ENCODE data around the gene CPN2.

Gene CPN2

GRCh38 chr3:194357681-194358080 is 6.6 kb upstream of the CPN2 start:
- H3K27me3 ChIP-seq (ENCODE audit: low read depth, low read length), result peaks cover 6% of the 10 kb centered on the region; the same call in 1 of the 2 replicates
- H3K9me3 ChIP-seq (ENCODE audit: insufficient read depth, low read length), result no peaks in the 10 kb centered on the region
- no peaks in the 10 kb centered on the region for H3K36me3 ChIP-seq (replicated peaks; ENCODE audit: low read depth, low read length)
- TF ChIP-seq CTCF (IDR thresholded peaks at IDR 0.05; ENCODE audit: low read depth, low read length) (no peak), EZH2phosphoT487 (IDR thresholded peaks at IDR 0.05; ENCODE audit: low read depth) (no peak)
- no peaks in the 10 kb centered on the region for H3K79me2 ChIP-seq (ENCODE audit: low read length)
- no peak overlapping the region for H3K9ac ChIP-seq (ENCODE audit: low read length)
- H4K20me1 ChIP-seq (ENCODE audit: insufficient read depth, low read length), result no peaks in the 10 kb centered on the region; the same call in 1 of the 2 replicates
- H3K27ac ChIP-seq (ENCODE audit: low read length), result no peak overlapping the region
- no peak overlapping the region for H2AFZ ChIP-seq (ENCODE audit: low read depth, low read length)
- H3K4me2 ChIP-seq (ENCODE audit: low read length), result no peak overlapping the region
- no peak overlapping the region for H3K4me3 ChIP-seq (ENCODE audit: low read length)
- no peaks in the 10 kb centered on the region for H3K4me1 ChIP-seq (ENCODE audit: low read length)

- no peak overlapping the region for H3K27ac ChIP-seq (ENCODE audit: low read length)
- no peak overlapping the region for H3K4me2 ChIP-seq (ENCODE audit: low read length)
- H3K9me3 ChIP-seq (ENCODE audit: insufficient read depth, low read length), result no peaks in the 10 kb centered on the region
Observed at GRCh38 chr3:194355379-194355778, 4.3 kb upstream of the CPN2 start.

GRCh38 chr3:194354315-194354714 is 3.2 kb upstream of the CPN2 start:
- no peaks in the 10 kb centered on the region for H3K4me1 ChIP-seq (ENCODE audit: low read length)
- no peak overlapping the region for H3K27ac ChIP-seq (ENCODE audit: low read length)
- H3K9ac ChIP-seq (ENCODE audit: low read length), result no peak overlapping the region

More at GRCh38 chr3:194355379-194355778, 4.3 kb upstream of the CPN2 start:
- no peaks in the 10 kb centered on the region for H3K36me3 ChIP-seq (replicated peaks; ENCODE audit: low read depth, low read length)
- H3K4me3 ChIP-seq (ENCODE audit: low read length), result no peak overlapping the region
- no peaks in the 10 kb centered on the region for H3K79me2 ChIP-seq (ENCODE audit: low read length)
- TF ChIP-seq EZH2phosphoT487 (IDR thresholded peaks at IDR 0.05; ENCODE audit: low read depth), result no peak
- TF ChIP-seq CTCF (IDR thresholded peaks at IDR 0.05; ENCODE audit: low read depth, low read length), result no peak
- no peaks in the 10 kb centered on the region; the same call in 1 of the 2 replicates for H3K27me3 ChIP-seq (ENCODE audit: low read depth, low read length)
- H3K4me1 ChIP-seq (ENCODE audit: low read length), result no peaks in the 10 kb centered on the region
- no peak overlapping the region for H3K9ac ChIP-seq (ENCODE audit: low read length)
- no peaks in the 10 kb centered on the region for H4K20me1 ChIP-seq (ENCODE audit: insufficient read depth, low read length)
- no peak overlapping the region for H2AFZ ChIP-seq (ENCODE audit: low read depth, low read length)

GRCh38 chr3:194352667-194353246 is 1.6 kb upstream of the CPN2 start:
- H3K79me2 ChIP-seq (ENCODE audit: low read length), result no peaks in the 10 kb centered on the region
- no peak overlapping the region for H3K27ac ChIP-seq (ENCODE audit: low read length)
- TF ChIP-seq EZH2phosphoT487 (IDR thresholded peaks at IDR 0.05; ENCODE audit: low read depth), result no peak
- TF ChIP-seq CTCF (IDR thresholded peaks at IDR 0.05; ENCODE audit: low read depth, low read length), result no peak
- H3K4me1 ChIP-seq (ENCODE audit: low read length), result no peaks in the 10 kb centered on the region
- no peaks in the 10 kb centered on the region for H4K20me1 ChIP-seq (ENCODE audit: insufficient read depth, low read length)
- no peak overlapping the region for H3K4me2 ChIP-seq (ENCODE audit: low read length)
- H3K9ac ChIP-seq (ENCODE audit: low read length), result no peak overlapping the region
- H3K36me3 ChIP-seq (replicated peaks; ENCODE audit: low read depth, low read length), result no peaks in the 10 kb centered on the region
- no peak overlapping the region for H2AFZ ChIP-seq (ENCODE audit: low read depth, low read length)
- H3K9me3 ChIP-seq (ENCODE audit: insufficient read depth, low read length), result no peaks in the 10 kb centered on the region
- H3K27me3 ChIP-seq (ENCODE audit: low read depth, low read length), result no peaks in the 10 kb centered on the region; the same call in 1 of the 2 replicates
- no peak overlapping the region for H3K4me3 ChIP-seq (ENCODE audit: low read length)

More at GRCh38 chr3:194354315-194354714, 3.2 kb upstream of the CPN2 start:
- TF ChIP-seq CTCF (IDR thresholded peaks at IDR 0.05; ENCODE audit: low read depth, low read length) (no peak), EZH2phosphoT487 (IDR thresholded peaks at IDR 0.05; ENCODE audit: low read depth) (no peak)
- Histone ChIP-seq H3K4me3 (ENCODE audit: low read length) (no peak overlapping the region), H3K9me3 (ENCODE audit: insufficient read depth, low read length) (no peaks in the 10 kb centered on the region), H3K4me2 (ENCODE audit: low read length) (no peak overlapping the region), H4K20me1 (ENCODE audit: insufficient read depth, low read length) (no peaks in the 10 kb centered on the region), H2AFZ (ENCODE audit: low read depth, low read length) (no peak overlapping the region), H3K36me3 (replicated peaks; ENCODE audit: low read depth, low read length) (no peaks in the 10 kb centered on the region), H3K79me2 (ENCODE audit: low read length) (no peaks in the 10 kb centered on the region), H3K27me3 (ENCODE audit: low read depth, low read length) (no peaks in the 10 kb centered on the region; the same call in 1 of the 2 replicates)
